PC-9 (cell line): Measurements from ENCODE around the gene KCNN3. TPM values are rescaled to one million over a fixed set of nuclear protein-coding genes. Genes with fewer than 3 reads are reported as not detected.

Experiments
- BruUV-seq: library from RNA; stranded (reverse); fragments of 400-500 nt; replicated peaks from 2 replicates; lab custom pipeline; 2021; lab: Mats Ljungman, UMichigan
- CTCF ChIA-PET: fragments of 300-600 bp; sonication (Branson Sonifier 250); formaldehyde crosslinking; loops from one replicate; lab custom pipeline; 2022; ENCODE audit warnings: antibody characterized with exemption; lab: Charles Lee
- POLR2A ChIA-PET: fragments of 300-600 bp; sonication (Branson Sonifier 250); formaldehyde crosslinking; loops from one replicate; lab custom pipeline; 2022; ENCODE audit warnings: antibody characterized with exemption; ENCODE audit not compliant: unreplicated experiment; lab: Charles Lee
- DNase-seq, 2 experiments: peaks; one replicate each; pipeline versions ENCODE4 v3.0.0 to v3.0.0-alpha.2; 2015 to 2022; ENCODE audit warnings: mixed read lengths in 1 of 2
- H2AFZ ChIP-seq: fragments of 200-600 bp; sonication (generic); 2 replicates; pipeline ENCODE4 v1.8.1; 2017; ENCODE audit warnings: antibody characterized with exemption
- H3F3A ChIP-seq: fragments of 200-600 bp; sonication (generic); 2 replicates; pipeline ENCODE4 v1.8.1; 2017; ENCODE audit warnings: antibody characterized with exemption, mild to moderate bottlenecking, low read depth; ENCODE audit not compliant: insufficient read depth
- H3K27ac ChIP-seq: fragments of 200-600 bp; sonication (generic); 2 replicates; pipeline ENCODE4 v1.6.1; 2016; ENCODE audit warnings: mixed run types
- H3K27me3 ChIP-seq: fragments of 200-600 bp; sonication (generic); 2 replicates; pipeline ENCODE4 v1.6.1; 2016; ENCODE audit warnings: low read depth, mixed run types; ENCODE audit not compliant: insufficient read depth
- H3K36me3 ChIP-seq: fragments of 200-600 bp; sonication (generic); 2 replicates; pipeline ENCODE4 v1.6.1; 2016; ENCODE audit warnings: low read depth, mixed run types
- H3K4me1 ChIP-seq: fragments of 200-600 bp; sonication (generic); replicated peaks from 2 replicates; pipeline ENCODE4 v1.6.1; 2016; ENCODE audit warnings: mixed run types; ENCODE audit not compliant: insufficient read depth
- H3K4me2 ChIP-seq: fragments of 200-600 bp; sonication (generic); 2 replicates; pipeline ENCODE4 v1.6.1; 2017; ENCODE audit warnings: mixed run types
- H3K4me3 ChIP-seq: fragments of 200-600 bp; sonication (generic); 2 replicates; pipeline ENCODE4 v1.6.1; 2016; ENCODE audit warnings: mixed run types
- H3K79me2 ChIP-seq: fragments of 200-600 bp; sonication (generic); 2 replicates; pipeline ENCODE4 v1.6.1; 2017; ENCODE audit warnings: low read depth, mixed run types
- H3K9me2 ChIP-seq: fragments of 200-600 bp; sonication (generic); 2 replicates; pipeline ENCODE4 v1.8.1; 2017; ENCODE audit warnings: mild to moderate bottlenecking; ENCODE audit not compliant: insufficient read depth
- H3K9me3 ChIP-seq: fragments of 200-600 bp; sonication (generic); 2 replicates; pipeline ENCODE4 v1.8.1; 2016; ENCODE audit warnings: low read depth; ENCODE audit not compliant: insufficient read depth
- H4K20me1 ChIP-seq: fragments of 200-600 bp; sonication (generic); 2 replicates; pipeline ENCODE4 v1.8.1; 2017; ENCODE audit not compliant: insufficient read depth
- CTCF ChIP-seq: fragments of 200-600 bp; sonication (generic); conservative IDR thresholded peaks from 2 replicates; pipeline ENCODE4 v1.6.1; 2017; ENCODE audit warnings: mixed run types, antibody characterized with exemption, mild to moderate bottlenecking, moderate library complexity
- EZH2 ChIP-seq: fragments of 200-600 bp; sonication (generic); IDR thresholded peaks from 2 replicates; pipeline ENCODE4 v1.8.0; 2017; ENCODE audit warnings: antibody characterized with exemption, low read depth
- intact Hi-C: fragments of 100-400 bp; cut with micrococcal nuclease; formaldehyde crosslinking; loops from one replicate; pipeline ENCODE4 v1.10.0; 2022; ENCODE audit not compliant: unreplicated experiment
- total RNA-seq: library from RNA; stranded (reverse); gene quantifications from 2 replicates; pipeline ENCODE4 v1.2.3, GENCODE V29; 2021

The KCNN3 gene
- total RNA-seq, 1 experiment from 2014 or later, result 1.1 TPM

GRCh38 chr1:154759793-154760192 lies 110.3 kb downstream of the KCNN3 start:
- Histone ChIP-seq H4K20me1 (no peaks in the 10 kb centered on the region), H3F3A (no peaks in the 10 kb centered on the region), H3K4me2 (no peak overlapping the region), H3K36me3 (no peaks in the 10 kb centered on the region), H3K9me2 (no peaks in the 10 kb centered on the region), H3K4me1 (no peaks in the 10 kb centered on the region), H3K27ac (no peak overlapping the region), H2AFZ (no peak overlapping the region), H3K27me3 (peaks cover 60% of the 10 kb centered on the region), H3K4me3 (no peak overlapping the region), H3K9me3 (no peaks in the 10 kb centered on the region), H3K79me2 (no peaks in the 10 kb centered on the region)
- intact Hi-C loops, result loop anchor here (2.0 to 10.0 kb wide), 3 partner anchors 65 to 118 kb away; no protein-coding TSS in a partner anchor
- no peak for TF ChIP-seq CTCF
- no peak for TF ChIP-seq EZH2
- no peak for DNase-seq
- BruUV-seq, result no TSS peak
- ChIA-PET POLR2A (no interaction called here), CTCF (no interaction called here)

- no peaks in the 10 kb centered on the region for H3K4me1 ChIP-seq
- peaks cover 60% of the 10 kb centered on the region for H3K27me3 ChIP-seq
- no peaks in the 10 kb centered on the region for H3K79me2 ChIP-seq
- H3K4me2 ChIP-seq, result no peak overlapping the region
- DNase-seq, result no peak
- H3K36me3 ChIP-seq, result no peaks in the 10 kb centered on the region
- no peak overlapping the region for H3K27ac ChIP-seq
- ChIA-PET POLR2A (no interaction called here), CTCF (interaction anchor here (0.6 kb wide), 1 partner anchor 181 kb away, joined by 10 read pairs; no protein-coding TSS in a partner anchor)
- TF ChIP-seq EZH2 (no peak), CTCF (no peak)
- H3K9me3 ChIP-seq, result no peaks in the 10 kb centered on the region
- H3K9me2 ChIP-seq, result no peaks in the 10 kb centered on the region
- BruUV-seq, result no TSS peak
- no peak overlapping the region for H2AFZ ChIP-seq
- no peak overlapping the region for H3K4me3 ChIP-seq
- no peaks in the 10 kb centered on the region for H3F3A ChIP-seq
- no peaks in the 10 kb centered on the region for H4K20me1 ChIP-seq
- intact Hi-C loops, result loop anchor here (5.0 kb wide), 1 partner anchor 118 kb away; no protein-coding TSS in a partner anchor
These were observed 110.9 kb downstream of the KCNN3 start for GRCh38 chr1:154759196-154759595.

- Histone ChIP-seq H3K4me3 (no peak overlapping the region), H2AFZ (no peak overlapping the region), H3K9me3 (no peaks in the 10 kb centered on the region), H3K27ac (no peak overlapping the region), H3K36me3 (no peaks in the 10 kb centered on the region), H3K79me2 (no peaks in the 10 kb centered on the region), H3F3A (no peaks in the 10 kb centered on the region), H3K4me1 (no peaks in the 10 kb centered on the region), H3K4me2 (no peak overlapping the region), H4K20me1 (no peaks in the 10 kb centered on the region), H3K9me2 (no peaks in the 10 kb centered on the region), H3K27me3 (peaks cover 61% of the 10 kb centered on the region)
- intact Hi-C loops, result loop anchor here (5.0 kb wide), 1 partner anchor 119 kb away; no protein-coding TSS in a partner anchor
- TF ChIP-seq EZH2 (no peak), CTCF (no peak)
- DNase-seq, result no peak
- ChIA-PET POLR2A (no interaction called here), CTCF (no interaction called here)
- BruUV-seq, result no TSS peak
These were observed 111.7 kb downstream of the KCNN3 start for GRCh38 chr1:154758346-154758745.
